Measurements from ENCODE around the gene NFIX.

The NFIX gene

DNA sequence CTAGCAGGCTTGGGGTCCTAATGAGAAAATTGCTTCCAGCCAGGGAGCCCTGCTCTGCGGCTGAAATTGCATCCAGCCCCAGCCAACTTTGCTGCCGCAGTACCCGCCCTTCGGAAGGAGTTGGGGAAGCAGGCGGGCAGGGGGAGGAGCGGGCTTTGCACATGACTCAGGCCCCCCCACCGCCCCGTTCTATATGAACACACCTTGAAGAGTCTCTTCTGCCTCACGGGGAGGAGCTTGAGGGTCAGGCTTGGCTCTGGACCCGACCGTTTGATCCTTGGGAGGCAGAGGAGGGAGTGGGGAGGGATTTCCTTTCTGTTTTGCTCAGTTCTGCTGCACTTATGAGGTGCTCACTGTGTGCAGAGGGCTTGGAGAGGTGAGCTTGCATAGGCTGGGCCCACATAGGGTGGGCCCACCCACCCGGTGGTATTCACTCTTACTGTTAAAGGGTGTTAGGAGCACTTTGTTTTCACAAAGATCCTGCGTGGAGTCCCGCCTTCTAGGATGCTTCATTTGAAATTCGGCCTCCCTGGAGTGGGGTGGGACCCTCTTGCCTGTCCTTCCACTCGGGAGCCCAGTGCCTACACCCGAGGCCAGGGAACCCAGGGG, 60.9 kb downstream of the NFIX start:
- Histone ChIP-seq H2BK120ac (ENCODE audit: low read depth, low read length) (no peak overlapping the region), H3K27me3 (ENCODE audit: insufficient read depth, low read length, poor library complexity) (peaks cover 39% of the 10 kb centered on the region), H3K79me2 (ENCODE audit: control insufficient read depth, insufficient read depth, low read length) (no peaks in the 10 kb centered on the region), H3K4me2 (ENCODE audit: low read length) (peak overlapping the region; percentile 11), H3K36me3 (ENCODE audit: control insufficient read depth, insufficient read depth, low read length) (no peaks in the 10 kb centered on the region), H3K18ac (ENCODE audit: low read length) (peak overlapping the region; percentile 15), H3K56ac (ENCODE audit: low read length) (peak overlapping the region; percentile 56), H2BK5ac (ENCODE audit: low read length) (no peak overlapping the region), H4K5ac (ENCODE audit: low read length) (no peak overlapping the region), H2AK5ac (ENCODE audit: low read length) (no peak overlapping the region), H4K8ac (ENCODE audit: low read depth, low read length) (no peak overlapping the region), H3K4me3 (ENCODE audit: low read length) (no peak overlapping the region), H3K9ac (ENCODE audit: low read length) (peak overlapping the region; percentile 43), H2BK15ac (replicated peaks; ENCODE audit: low read depth) (no peak overlapping the region), H3K23ac (ENCODE audit: low read length) (no peak overlapping the region), H3K4me1 (ENCODE audit: control insufficient read depth, low read depth, low read length) (peaks cover 3% of the 10 kb centered on the region), H3K79me1 (ENCODE audit: low read length) (no peaks in the 10 kb centered on the region), H3K27ac (ENCODE audit: low read depth, low read length) (no peak overlapping the region), H3K4ac (ENCODE audit: low read depth, low read length) (no peak overlapping the region)
- WGBS (ENCODE audit: extremely low coverage, insufficient coverage, low lambda C conversion rate) = no CpG with 5 or more reads among the region's 17 CpGs
- peak; percentile 85 for DNase-seq

DNA sequence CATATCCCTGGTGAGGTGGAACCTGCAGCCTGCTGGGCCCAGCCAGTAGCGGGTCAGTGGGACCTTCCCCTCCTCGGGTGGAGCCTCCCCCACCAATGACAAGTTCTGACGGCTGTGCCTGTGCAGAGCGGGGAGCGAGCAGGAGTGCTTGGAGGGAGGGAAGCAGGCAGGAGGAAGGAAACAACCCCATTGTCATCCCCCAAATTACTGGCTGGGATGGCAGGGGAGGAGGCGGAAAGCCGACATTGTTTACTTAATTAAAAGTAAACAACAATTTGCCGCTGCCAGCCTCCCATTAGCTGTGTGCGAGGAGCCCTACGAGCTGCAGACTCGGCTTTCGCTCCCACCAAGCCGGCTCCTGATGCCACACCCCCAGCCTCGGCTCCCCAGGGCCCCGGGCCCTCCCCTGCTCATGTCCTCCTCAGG, 61.9 kb downstream of the NFIX start:
- no peak overlapping the region for H3K4me3 ChIP-seq (ENCODE audit: low read length)
- no peak overlapping the region for H3K4me2 ChIP-seq (ENCODE audit: low read length)
- H2BK15ac ChIP-seq (replicated peaks; ENCODE audit: low read depth) = no peak overlapping the region
- no CpG with 5 or more reads among the region's 15 CpGs for WGBS (ENCODE audit: extremely low coverage, insufficient coverage, low lambda C conversion rate)
- H4K5ac ChIP-seq (ENCODE audit: low read length) = no peak overlapping the region
- no peak overlapping the region for H3K56ac ChIP-seq (ENCODE audit: low read length)
- H3K23ac ChIP-seq (ENCODE audit: low read length) = no peak overlapping the region
- H3K4ac ChIP-seq (ENCODE audit: low read depth, low read length) = no peak overlapping the region
- no peak overlapping the region for H2BK120ac ChIP-seq (ENCODE audit: low read depth, low read length)
- H2AK5ac ChIP-seq (ENCODE audit: low read length) = no peak overlapping the region
- no peak overlapping the region for H2BK5ac ChIP-seq (ENCODE audit: low read length)
- no peaks in the 10 kb centered on the region for H3K36me3 ChIP-seq (ENCODE audit: control insufficient read depth, insufficient read depth, low read length)
- no peak overlapping the region for H3K27ac ChIP-seq (ENCODE audit: low read depth, low read length)
- H3K4me1 ChIP-seq (ENCODE audit: control insufficient read depth, low read depth, low read length) = peaks cover 2% of the 10 kb centered on the region
- H4K8ac ChIP-seq (ENCODE audit: low read depth, low read length) = no peak overlapping the region
- H3K27me3 ChIP-seq (ENCODE audit: insufficient read depth, low read length, poor library complexity) = peaks cover 45% of the 10 kb centered on the region
- H3K9ac ChIP-seq (ENCODE audit: low read length) = no peak overlapping the region
- no peaks in the 10 kb centered on the region for H3K79me1 ChIP-seq (ENCODE audit: low read length)
- no peaks in the 10 kb centered on the region for H3K79me2 ChIP-seq (ENCODE audit: control insufficient read depth, insufficient read depth, low read length)
- H3K18ac ChIP-seq (ENCODE audit: low read length) = no peak overlapping the region
- DNase-seq = no peak

DNA sequence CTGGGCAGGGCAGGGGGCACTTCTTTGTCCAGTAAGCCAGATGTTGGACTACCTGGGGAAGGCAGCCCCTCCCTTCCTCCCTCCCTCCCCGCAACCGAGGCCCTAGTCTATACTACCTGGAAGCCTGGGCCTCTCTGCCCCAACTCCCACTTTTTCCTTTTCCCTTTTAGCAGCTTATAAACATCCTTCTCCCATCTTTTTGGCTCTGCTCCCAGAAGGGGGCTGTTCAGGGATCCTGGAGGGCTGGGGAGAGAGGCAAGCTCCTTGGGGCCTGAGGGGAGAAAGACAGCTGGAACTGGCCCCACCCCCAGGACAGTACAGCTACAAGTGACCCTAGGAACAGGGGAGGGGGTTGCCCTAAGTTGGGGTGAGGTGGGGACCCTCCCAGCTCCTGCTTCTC, 62.5 kb downstream of the NFIX start:
- Histone ChIP-seq H2BK15ac (replicated peaks; ENCODE audit: low read depth) (no peak overlapping the region), H3K36me3 (ENCODE audit: control insufficient read depth, insufficient read depth, low read length) (no peaks in the 10 kb centered on the region), H2BK5ac (ENCODE audit: low read length) (no peak overlapping the region), H3K27ac (ENCODE audit: low read depth, low read length) (no peak overlapping the region), H3K4ac (ENCODE audit: low read depth, low read length) (no peak overlapping the region), H3K79me1 (ENCODE audit: low read length) (no peaks in the 10 kb centered on the region), H3K4me2 (ENCODE audit: low read length) (no peak overlapping the region), H3K79me2 (ENCODE audit: control insufficient read depth, insufficient read depth, low read length) (no peaks in the 10 kb centered on the region), H4K5ac (ENCODE audit: low read length) (no peak overlapping the region), H3K56ac (ENCODE audit: low read length) (no peak overlapping the region), H3K27me3 (ENCODE audit: insufficient read depth, low read length, poor library complexity) (peaks cover 50% of the 10 kb centered on the region), H3K4me3 (ENCODE audit: low read length) (no peak overlapping the region), H2AK5ac (ENCODE audit: low read length) (no peak overlapping the region), H4K8ac (ENCODE audit: low read depth, low read length) (no peak overlapping the region), H3K23ac (ENCODE audit: low read length) (no peak overlapping the region), H2BK120ac (ENCODE audit: low read depth, low read length) (no peak overlapping the region), H3K9ac (ENCODE audit: low read length) (no peak overlapping the region), H3K4me1 (ENCODE audit: control insufficient read depth, low read depth, low read length) (peaks cover 2% of the 10 kb centered on the region), H3K18ac (ENCODE audit: low read length) (no peak overlapping the region)
- no CpG with 5 or more reads among the region's 2 CpGs for WGBS (ENCODE audit: extremely low coverage, insufficient coverage, low lambda C conversion rate)
- no peak for DNase-seq

DNA sequence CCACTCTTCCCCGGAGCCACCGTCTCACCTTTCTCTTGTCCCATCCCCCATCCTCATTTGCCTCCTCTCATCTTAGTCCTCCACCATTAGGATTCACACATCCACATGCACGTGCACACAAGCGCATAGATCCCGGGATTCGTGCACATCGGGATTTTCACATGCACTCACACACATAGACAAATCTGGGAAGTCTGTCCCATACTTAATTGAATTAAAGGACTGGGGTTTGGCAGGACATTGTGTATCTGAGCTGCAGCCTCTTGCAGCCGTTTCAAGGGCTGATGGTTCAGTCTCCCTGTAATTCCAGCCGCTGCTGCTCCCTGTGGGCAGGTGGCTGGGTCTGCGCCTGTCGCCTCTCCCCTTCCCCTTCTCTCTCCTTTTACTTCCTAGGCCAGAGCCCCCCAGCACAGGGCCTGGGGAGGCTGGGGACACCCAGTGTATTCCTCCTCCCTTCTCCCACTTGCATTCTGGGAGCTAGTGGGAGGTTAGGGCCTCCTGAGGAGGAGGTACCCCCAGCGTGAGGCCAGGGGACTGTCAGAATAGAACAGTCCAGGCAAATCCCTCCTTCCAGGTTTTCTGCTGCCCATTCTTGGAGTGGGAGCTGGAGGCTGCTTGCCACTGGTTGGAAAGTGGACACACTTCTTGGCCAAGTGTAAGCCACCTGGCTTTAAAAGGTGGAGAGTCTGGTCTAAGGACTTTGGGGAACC, 63.8 kb downstream of the NFIX start:
- no peak overlapping the region for H3K18ac ChIP-seq (ENCODE audit: low read length)

DNA sequence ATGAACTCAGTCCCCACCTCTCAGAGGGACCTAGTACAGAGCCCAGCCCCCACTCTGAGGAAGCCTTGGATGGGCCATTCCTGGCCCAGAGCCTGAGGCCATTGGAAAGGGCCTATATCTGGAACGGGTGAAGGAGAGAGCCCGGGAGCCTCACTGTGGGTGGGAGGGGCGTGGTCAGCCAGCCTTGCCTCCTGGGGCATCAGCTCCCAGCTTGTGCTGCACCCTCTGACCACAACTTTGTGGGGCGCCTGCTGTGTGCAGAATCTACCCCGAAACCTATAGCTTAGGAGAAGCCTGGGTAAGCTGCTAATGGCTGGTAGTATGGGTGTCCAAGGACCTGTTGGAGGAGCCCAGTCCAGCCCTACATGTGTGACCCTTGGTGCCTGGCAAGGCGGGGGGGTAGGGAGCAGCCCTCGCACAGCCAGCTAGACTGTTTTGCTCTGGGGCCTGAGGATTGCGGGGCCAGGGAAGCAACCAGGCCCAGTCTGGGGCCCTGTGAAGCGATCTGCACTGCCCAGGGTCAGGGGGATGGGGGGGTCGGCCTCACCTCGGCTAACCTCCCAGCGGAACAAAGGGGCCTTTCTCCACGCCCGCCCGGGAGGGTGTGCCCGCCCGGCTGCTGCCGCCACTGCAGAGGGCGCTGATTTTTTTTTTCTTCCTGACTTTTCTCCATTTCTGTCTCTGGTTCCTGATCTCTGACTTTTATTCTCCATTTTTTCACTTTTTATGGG, 65.1 kb downstream of the NFIX start:
- H2BK5ac ChIP-seq (ENCODE audit: low read length) = no peak overlapping the region
- H3K27me3 ChIP-seq (ENCODE audit: insufficient read depth, low read length, poor library complexity) = peaks cover 49% of the 10 kb centered on the region
- no peaks in the 10 kb centered on the region for H3K79me2 ChIP-seq (ENCODE audit: control insufficient read depth, insufficient read depth, low read length)
- H4K8ac ChIP-seq (ENCODE audit: low read depth, low read length) = no peak overlapping the region
- no peak overlapping the region for H3K23ac ChIP-seq (ENCODE audit: low read length)
- no peak overlapping the region for H2AK5ac ChIP-seq (ENCODE audit: low read length)
- H3K56ac ChIP-seq (ENCODE audit: low read length) = no peak overlapping the region
- H3K4me1 ChIP-seq (ENCODE audit: control insufficient read depth, low read depth, low read length) = peaks cover 2% of the 10 kb centered on the region
- no peak overlapping the region for H4K5ac ChIP-seq (ENCODE audit: low read length)
- no peak overlapping the region for H3K4me3 ChIP-seq (ENCODE audit: low read length)
- H3K79me1 ChIP-seq (ENCODE audit: low read length) = no peaks in the 10 kb centered on the region
- no peak overlapping the region for H3K4me2 ChIP-seq (ENCODE audit: low read length)
- H3K27ac ChIP-seq (ENCODE audit: low read depth, low read length) = no peak overlapping the region
- no peak for DNase-seq
- H2BK15ac ChIP-seq (replicated peaks; ENCODE audit: low read depth) = no peak overlapping the region
- no peak overlapping the region for H3K18ac ChIP-seq (ENCODE audit: low read length)
- no peaks in the 10 kb centered on the region for H3K36me3 ChIP-seq (ENCODE audit: control insufficient read depth, insufficient read depth, low read length)
- no CpG with 5 or more reads among the region's 19 CpGs for WGBS (ENCODE audit: extremely low coverage, insufficient coverage, low lambda C conversion rate)
- H3K9ac ChIP-seq (ENCODE audit: low read length) = no peak overlapping the region
- no peak overlapping the region for H3K4ac ChIP-seq (ENCODE audit: low read depth, low read length)
- no peak overlapping the region for H2BK120ac ChIP-seq (ENCODE audit: low read depth, low read length)

More for the DNA sequence above, 63.8 kb downstream of the NFIX start:
- Histone ChIP-seq H3K79me2 (ENCODE audit: control insufficient read depth, insufficient read depth, low read length) (no peaks in the 10 kb centered on the region), H2AK5ac (ENCODE audit: low read length) (no peak overlapping the region), H2BK5ac (ENCODE audit: low read length) (no peak overlapping the region), H3K27me3 (ENCODE audit: insufficient read depth, low read length, poor library complexity) (peaks cover 49% of the 10 kb centered on the region), H3K4me2 (ENCODE audit: low read length) (no peak overlapping the region), H3K23ac (ENCODE audit: low read length) (no peak overlapping the region), H3K79me1 (ENCODE audit: low read length) (no peaks in the 10 kb centered on the region), H3K4me3 (ENCODE audit: low read length) (no peak overlapping the region), H3K56ac (ENCODE audit: low read length) (no peak overlapping the region), H3K4ac (ENCODE audit: low read depth, low read length) (no peak overlapping the region), H2BK15ac (replicated peaks; ENCODE audit: low read depth) (no peak overlapping the region), H3K36me3 (ENCODE audit: control insufficient read depth, insufficient read depth, low read length) (no peaks in the 10 kb centered on the region), H4K5ac (ENCODE audit: low read length) (no peak overlapping the region), H3K27ac (ENCODE audit: low read depth, low read length) (no peak overlapping the region), H3K9ac (ENCODE audit: low read length) (no peak overlapping the region), H3K4me1 (ENCODE audit: control insufficient read depth, low read depth, low read length) (peaks cover 2% of the 10 kb centered on the region), H2BK120ac (ENCODE audit: low read depth, low read length) (no peak overlapping the region), H4K8ac (ENCODE audit: low read depth, low read length) (no peak overlapping the region)
- no CpG with 5 or more reads among the region's 12 CpGs for WGBS (ENCODE audit: extremely low coverage, insufficient coverage, low lambda C conversion rate)
- no peak for DNase-seq
